Measurements from ENCODE around the gene PGLYRP2.
"Not testable (repeated sequence)": the region's sequence is repeated elsewhere in the genome, so short reads cannot be mapped to it uniquely, and the experiment has no call there.

The PGLYRP2 gene

DNA sequence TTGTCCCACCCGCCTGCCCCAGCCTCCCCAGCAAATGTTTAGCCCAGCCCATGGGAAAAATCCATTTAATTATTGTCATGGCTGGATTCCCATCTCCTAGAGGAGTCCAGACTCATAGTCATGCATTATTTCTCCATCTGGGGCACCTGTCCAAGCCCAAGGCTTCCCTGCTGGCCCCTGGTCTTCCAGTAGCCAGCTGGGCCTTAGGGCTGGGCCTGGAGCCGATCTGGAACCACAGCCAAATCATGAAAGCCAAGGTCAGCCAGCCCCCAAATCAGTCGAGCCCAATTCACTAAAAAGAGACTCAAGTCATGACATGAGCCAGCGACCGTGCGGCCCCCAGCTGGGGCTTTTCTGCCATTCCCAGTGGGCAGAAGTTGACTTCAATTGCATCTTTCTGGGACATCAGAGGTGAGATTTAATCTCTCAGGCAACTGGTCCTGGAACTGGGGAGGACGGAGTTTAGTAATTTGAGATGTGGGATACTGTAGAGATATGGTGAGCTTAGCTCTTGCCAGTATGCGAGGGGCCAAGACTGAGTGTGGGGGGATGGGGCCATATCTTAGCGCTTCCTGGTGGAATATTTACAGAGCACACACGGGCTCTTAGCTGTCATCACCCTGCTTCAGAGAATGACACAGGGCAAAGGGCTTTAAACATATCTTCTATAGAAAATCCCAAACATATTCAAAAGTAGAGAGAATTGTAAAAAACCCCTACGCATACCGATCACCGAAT lies 9.4 kb upstream of the PGLYRP2 start:
- no peak for DNase-seq (ENCODE audit: low read depth)
- no peak overlapping the region for H3K4me3 ChIP-seq (ENCODE audit: low read length)
- TF ChIP-seq, protein P1, sequence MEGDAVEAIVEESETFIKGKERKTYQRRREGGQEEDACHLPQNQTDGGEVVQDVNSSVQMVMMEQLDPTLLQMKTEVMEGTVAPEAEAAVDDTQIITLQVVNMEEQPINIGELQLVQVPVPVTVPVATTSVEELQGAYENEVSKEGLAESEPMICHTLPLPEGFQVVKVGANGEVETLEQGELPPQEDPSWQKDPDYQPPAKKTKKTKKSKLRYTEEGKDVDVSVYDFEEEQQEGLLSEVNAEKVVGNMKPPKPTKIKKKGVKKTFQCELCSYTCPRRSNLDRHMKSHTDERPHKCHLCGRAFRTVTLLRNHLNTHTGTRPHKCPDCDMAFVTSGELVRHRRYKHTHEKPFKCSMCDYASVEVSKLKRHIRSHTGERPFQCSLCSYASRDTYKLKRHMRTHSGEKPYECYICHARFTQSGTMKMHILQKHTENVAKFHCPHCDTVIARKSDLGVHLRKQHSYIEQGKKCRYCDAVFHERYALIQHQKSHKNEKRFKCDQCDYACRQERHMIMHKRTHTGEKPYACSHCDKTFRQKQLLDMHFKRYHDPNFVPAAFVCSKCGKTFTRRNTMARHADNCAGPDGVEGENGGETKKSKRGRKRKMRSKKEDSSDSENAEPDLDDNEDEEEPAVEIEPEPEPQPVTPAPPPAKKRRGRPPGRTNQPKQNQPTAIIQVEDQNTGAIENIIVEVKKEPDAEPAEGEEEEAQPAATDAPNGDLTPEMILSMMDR (IDR thresholded peaks at IDR 0.05; ENCODE audit: insufficient read depth, low read depth, low read length, missing control alignments), result no peak

DNA sequence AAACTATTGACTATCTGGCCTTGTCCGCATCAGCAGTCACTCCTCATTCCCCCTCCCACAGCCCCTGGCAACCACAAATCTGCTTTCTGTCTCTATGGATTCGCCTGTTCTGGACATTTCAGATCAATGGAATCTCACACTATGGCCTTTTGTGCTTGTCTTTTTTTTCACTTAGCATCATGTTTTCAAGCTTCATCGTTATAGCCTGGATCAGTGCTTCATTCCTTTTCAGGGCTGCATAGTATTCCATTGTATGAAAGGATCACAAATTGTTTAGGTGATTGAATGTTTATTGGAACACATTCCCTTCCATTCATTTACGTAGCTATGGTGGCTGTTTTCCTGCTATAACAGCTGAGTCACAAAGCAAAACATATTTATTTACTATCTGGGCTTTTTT lies 7.7 kb upstream of the PGLYRP2 start:
- TF ChIP-seq, protein P1 (IDR thresholded peaks at IDR 0.05; ENCODE audit: insufficient read depth, low read depth, low read length, missing control alignments), result no peak
- DNase-seq (ENCODE audit: low read depth), result no peak

GRCh38 chr19:15485768-15486167 lies 6.5 kb upstream of the PGLYRP2 start:
- not testable (repeated sequence) for DNase-seq (ENCODE audit: low read depth); H3K4me3 ChIP-seq (ENCODE audit: low read length)

More for the DNA sequence above, 7.7 kb upstream of the PGLYRP2 start:
- no peak overlapping the region for H3K4me3 ChIP-seq (ENCODE audit: low read length)

GRCh38 chr19:15480996-15481395 lies 1.7 kb upstream of the PGLYRP2 start:
- DNase-seq (ENCODE audit: low read depth); H3K4me3 ChIP-seq (ENCODE audit: low read length): not testable (repeated sequence)

DNA sequence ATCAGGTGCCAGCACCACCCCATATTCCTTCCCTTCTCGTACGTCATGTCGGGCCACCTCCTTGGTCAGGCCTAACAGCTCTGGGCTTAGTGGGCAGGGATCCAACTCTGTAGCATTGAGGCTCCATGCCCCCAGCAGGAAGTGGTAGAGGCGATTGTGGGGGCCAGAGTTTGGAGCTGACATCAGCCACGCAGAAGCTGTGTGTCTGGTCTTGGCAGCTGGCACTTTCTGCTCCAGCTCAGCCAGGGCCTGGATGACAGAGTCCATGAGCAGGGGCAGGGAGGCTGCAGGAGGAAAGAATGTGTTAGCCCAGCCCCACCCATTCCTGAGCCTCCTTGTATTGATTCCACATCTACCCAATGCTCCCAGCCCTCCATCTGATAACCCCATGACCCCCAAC lies 3.0 kb downstream of the PGLYRP2 start:
- TF ChIP-seq, protein P1 (IDR thresholded peaks at IDR 0.05; ENCODE audit: insufficient read depth, low read depth, low read length, missing control alignments), result no peak
- H3K4me3 ChIP-seq (ENCODE audit: low read length), result no peak overlapping the region
- DNase-seq (ENCODE audit: low read depth), result no peak

DNA sequence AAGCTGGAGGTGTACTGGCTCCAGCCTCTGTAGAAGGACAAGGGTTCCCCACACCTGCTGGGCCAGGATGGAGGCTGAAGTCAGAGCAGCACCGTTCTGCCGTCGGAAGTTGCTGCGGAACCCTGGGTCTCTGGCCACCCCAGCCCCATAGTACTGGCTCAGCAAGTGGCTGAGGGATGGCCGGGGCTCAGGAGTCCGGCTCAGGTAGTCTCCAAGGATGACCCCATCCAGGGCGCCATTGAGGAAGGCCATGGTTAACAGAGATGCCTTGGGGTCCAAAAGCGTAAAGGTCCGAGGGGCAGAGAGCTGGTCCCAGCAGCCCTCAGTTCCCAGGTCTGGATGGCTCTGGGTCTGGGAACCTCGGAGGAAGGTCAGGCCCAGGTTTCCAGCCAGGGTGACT lies 3.7 kb downstream of the PGLYRP2 start:
- TF ChIP-seq, protein P1 (IDR thresholded peaks at IDR 0.05; ENCODE audit: insufficient read depth, low read depth, low read length, missing control alignments), result no peak
- DNase-seq (ENCODE audit: low read depth), result no peak
- H3K4me3 ChIP-seq (ENCODE audit: low read length), result no peak overlapping the region

- TF ChIP-seq, protein P1 (IDR thresholded peaks at IDR 0.05; ENCODE audit: insufficient read depth, low read depth, low read length, missing control alignments), result no peak
- no peak overlapping the region for H3K4me3 ChIP-seq (ENCODE audit: low read length)
- DNase-seq (ENCODE audit: low read depth), result no peak
Observed at GRCh38 chr19:15475169-15475568, 4.1 kb downstream of the PGLYRP2 start.

- not testable (repeated sequence) for DNase-seq (ENCODE audit: low read depth); H3K4me3 ChIP-seq (ENCODE audit: low read length)
Observed at GRCh38 chr19:15473821-15474220, 5.5 kb downstream of the PGLYRP2 start.

Measured in epithelial cell of esophagus (primary cell).